ENCODE data around the gene TMEM237. TPM values are rescaled to one million over a fixed set of nuclear protein-coding genes. Genes with fewer than 3 reads are reported as not detected.
"Not testable (repeated sequence)": the region's sequence is repeated elsewhere in the genome, so short reads cannot be mapped to it uniquely, and the experiment has no call there.

The TMEM237 gene
- 10 to 100 TPM; 18.5 to 20.4 TPM for total RNA-seq

GRCh38 chr2:201643216-201643890 lies at the start of gene TMEM237:
TMEM237 (minus strand) TSS chr2:201643503; CDS start chr2:201643400, 103 bp downstream.
- DNase-seq, result peak; percentile 61
- peaks cover 7% of the 10 kb centered on the region for H3K4me1 Mint-ChIP-seq
- no peaks in the 10 kb centered on the region for H3K9me3 Mint-ChIP-seq
- no peaks in the 10 kb centered on the region for H3K27me3 Mint-ChIP-seq
- H3K4me3 Mint-ChIP-seq, result peak within 1 kb of the TSS; percentile 90
- H3K27ac Mint-ChIP-seq, result peak within 1 kb of the TSS; percentile 89
- H3K36me3 Mint-ChIP-seq, result no peaks in the 10 kb centered on the region

DNA sequence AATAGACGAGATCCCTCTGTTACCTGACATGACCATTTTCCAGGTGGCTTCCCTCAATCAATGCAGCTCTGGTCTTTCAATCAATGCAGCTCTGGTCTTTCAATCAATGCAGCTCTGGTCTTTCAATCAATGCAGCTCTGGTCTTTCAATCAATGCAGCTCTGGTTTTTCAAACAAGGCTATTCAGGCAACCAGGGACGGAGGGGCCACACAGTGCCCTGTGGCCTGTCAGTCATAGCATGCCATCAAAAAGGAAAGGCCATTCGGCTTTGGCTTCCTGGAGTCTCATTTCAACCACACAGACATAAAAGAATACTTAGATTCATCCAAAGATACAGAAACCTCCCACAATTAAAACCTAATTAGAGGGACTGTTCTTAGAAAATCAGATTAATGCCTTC lies 41.9 kb upstream of the TMEM237 start:
- Mint-ChIP-seq H3K36me3 (no peaks in the 10 kb centered on the region), H3K4me3 (no peak overlapping the region), H3K27me3 (peaks cover 4% of the 10 kb centered on the region), H3K9me3 (no peaks in the 10 kb centered on the region), H3K27ac (no peak overlapping the region), H3K4me1 (no peaks in the 10 kb centered on the region)
- no peak for DNase-seq

- no peak overlapping the region for H3K4me3 Mint-ChIP-seq
- peak; percentile 3 for DNase-seq
- H3K9me3 Mint-ChIP-seq, result no peaks in the 10 kb centered on the region
- no peaks in the 10 kb centered on the region for H3K4me1 Mint-ChIP-seq
- H3K27me3 Mint-ChIP-seq, result peaks cover 4% of the 10 kb centered on the region
- no peaks in the 10 kb centered on the region for H3K36me3 Mint-ChIP-seq
- no peak overlapping the region for H3K27ac Mint-ChIP-seq
Measured at GRCh38 chr2:201680743-201681142, 37.4 kb upstream of the TMEM237 start.

DNA sequence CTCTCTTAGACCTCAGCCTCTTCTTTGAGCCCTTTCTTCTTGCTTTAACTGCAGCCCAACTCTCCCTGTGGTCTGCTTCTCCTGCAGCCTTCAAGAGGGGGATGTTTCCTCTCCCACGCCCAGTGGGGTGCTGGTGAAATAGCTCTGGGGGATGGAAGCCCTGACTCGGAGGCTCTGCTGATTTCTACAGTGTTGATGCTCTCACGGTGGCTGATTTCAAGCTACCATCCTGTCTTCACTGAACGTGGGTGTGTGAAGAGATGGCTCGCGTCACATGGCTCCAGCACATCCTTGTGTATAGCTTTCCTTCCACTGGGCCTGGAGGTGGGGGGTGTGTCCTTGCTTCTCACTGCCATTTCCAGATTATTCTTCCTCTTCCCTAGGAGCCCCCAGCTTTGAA lies 35.1 kb upstream of the TMEM237 start:
- Mint-ChIP-seq H3K27me3 (peaks cover 4% of the 10 kb centered on the region), H3K9me3 (no peaks in the 10 kb centered on the region), H3K36me3 (no peaks in the 10 kb centered on the region), H3K4me1 (no peaks in the 10 kb centered on the region), H3K27ac (no peak overlapping the region), H3K4me3 (no peak overlapping the region)
- no peak for DNase-seq

DNA sequence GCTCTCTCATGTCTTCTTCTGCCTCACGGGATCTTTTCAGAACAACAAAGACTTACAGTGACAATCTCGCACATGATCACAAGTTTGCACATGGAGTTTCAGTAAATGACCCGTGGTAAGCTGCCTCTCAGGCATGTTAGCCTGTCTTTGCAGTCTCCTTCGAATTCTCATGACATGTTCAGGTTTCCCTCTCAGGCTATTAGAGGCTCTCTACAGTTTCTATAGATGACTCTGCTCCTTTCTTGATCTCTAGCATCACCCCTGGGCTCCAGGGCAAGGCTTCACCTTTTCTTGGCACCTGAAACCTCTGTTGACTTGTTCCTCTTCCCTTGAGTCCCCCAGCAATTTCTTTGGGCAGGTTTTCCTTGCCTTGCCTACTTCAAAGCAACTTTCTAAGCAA lies 32.2 kb upstream of the TMEM237 start:
- Mint-ChIP-seq H3K27me3 (no peaks in the 10 kb centered on the region), H3K27ac (no peak overlapping the region), H3K4me3 (no peak overlapping the region), H3K4me1 (no peaks in the 10 kb centered on the region), H3K36me3 (no peaks in the 10 kb centered on the region), H3K9me3 (no peaks in the 10 kb centered on the region)
- no peak for DNase-seq

GRCh38 chr2:201674794-201675193 lies 31.5 kb upstream of the TMEM237 start:
- Mint-ChIP-seq H3K27me3 (no peaks in the 10 kb centered on the region), H3K4me3 (no peak overlapping the region), H3K27ac (no peak overlapping the region), H3K36me3 (no peaks in the 10 kb centered on the region), H3K4me1 (no peaks in the 10 kb centered on the region), H3K9me3 (no peaks in the 10 kb centered on the region)
- DNase-seq, result no peak

DNA sequence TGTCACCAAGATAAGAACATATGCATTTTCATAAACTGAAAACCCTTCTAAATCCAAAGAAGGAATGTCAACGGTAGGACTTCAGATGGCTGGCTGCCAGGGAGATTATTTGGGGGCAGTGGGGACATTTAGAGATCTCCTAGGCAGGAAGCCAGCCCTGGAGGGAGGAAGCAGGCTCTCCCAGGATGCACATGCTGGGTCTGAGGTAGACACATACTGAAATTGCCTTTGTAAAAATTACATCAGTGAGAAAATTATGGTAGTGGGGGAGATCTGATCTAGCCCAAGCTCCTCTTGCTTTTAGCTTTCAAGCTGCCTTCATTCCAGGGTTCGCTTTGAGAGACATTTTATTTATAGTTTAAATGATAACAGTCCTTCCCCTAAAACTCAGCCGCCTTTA lies 31.0 kb upstream of the TMEM237 start:
- Mint-ChIP-seq H3K36me3 (no peaks in the 10 kb centered on the region), H3K4me1 (no peaks in the 10 kb centered on the region), H3K27me3 (no peaks in the 10 kb centered on the region), H3K4me3 (no peak overlapping the region), H3K27ac (no peak overlapping the region), H3K9me3 (no peaks in the 10 kb centered on the region)
- no peak for DNase-seq

- Mint-ChIP-seq H3K9me3 (no peaks in the 10 kb centered on the region), H3K36me3 (no peaks in the 10 kb centered on the region), H3K27me3 (no peaks in the 10 kb centered on the region), H3K27ac (no peak overlapping the region), H3K4me3 (no peak overlapping the region), H3K4me1 (no peaks in the 10 kb centered on the region)
- no peak for DNase-seq
Measured at GRCh38 chr2:201673546-201673945, 30.2 kb upstream of the TMEM237 start.

GRCh38 chr2:201671205-201671604 lies 27.9 kb upstream of the TMEM237 start:
- not testable (repeated sequence) for DNase-seq, H3K36me3 Mint-ChIP-seq, H3K27ac Mint-ChIP-seq, H3K4me3 Mint-ChIP-seq, H3K4me1 Mint-ChIP-seq, H3K9me3 Mint-ChIP-seq, H3K27me3 Mint-ChIP-seq

DNA sequence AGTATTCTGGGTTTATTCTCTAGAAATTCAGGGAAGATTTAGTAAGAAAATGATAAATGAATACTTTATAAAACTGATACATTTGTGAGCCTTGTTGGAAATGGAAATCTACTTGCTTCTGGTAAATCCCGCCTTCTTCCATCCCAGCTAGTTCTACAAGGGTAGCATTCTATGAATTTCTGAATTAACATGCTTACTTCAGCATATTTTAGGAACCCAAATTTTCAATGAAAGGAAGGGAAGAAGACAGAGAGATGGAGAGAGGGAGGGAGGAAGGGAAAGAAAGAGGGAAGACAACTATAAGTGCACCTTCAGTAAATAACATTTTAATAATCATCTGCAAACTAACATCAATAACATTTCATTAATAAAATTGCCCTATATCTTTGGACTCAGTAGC lies 26.6 kb upstream of the TMEM237 start:
- Mint-ChIP-seq H3K4me1 (no peaks in the 10 kb centered on the region), H3K36me3 (no peaks in the 10 kb centered on the region), H3K27ac (no peak overlapping the region), H3K4me3 (no peak overlapping the region), H3K27me3 (no peaks in the 10 kb centered on the region), H3K9me3 (no peaks in the 10 kb centered on the region)
- DNase-seq, result no peak

GRCh38 chr2:201668402-201668910 lies 25.2 kb upstream of the TMEM237 start:
- no peak for DNase-seq
- Mint-ChIP-seq H3K4me3 (no peak overlapping the region), H3K27ac (no peak overlapping the region), H3K36me3 (no peaks in the 10 kb centered on the region), H3K4me1 (no peaks in the 10 kb centered on the region), H3K9me3 (no peaks in the 10 kb centered on the region), H3K27me3 (no peaks in the 10 kb centered on the region)

GRCh38 chr2:201664334-201664733 lies 21.0 kb upstream of the TMEM237 start:
- no peak for DNase-seq
- H3K27me3 Mint-ChIP-seq, result no peaks in the 10 kb centered on the region
- no peaks in the 10 kb centered on the region for H3K4me1 Mint-ChIP-seq
- H3K9me3 Mint-ChIP-seq, result no peaks in the 10 kb centered on the region
- H3K4me3 Mint-ChIP-seq, result no peak overlapping the region
- no peak overlapping the region for H3K27ac Mint-ChIP-seq
- H3K36me3 Mint-ChIP-seq, result no peaks in the 10 kb centered on the region

DNA sequence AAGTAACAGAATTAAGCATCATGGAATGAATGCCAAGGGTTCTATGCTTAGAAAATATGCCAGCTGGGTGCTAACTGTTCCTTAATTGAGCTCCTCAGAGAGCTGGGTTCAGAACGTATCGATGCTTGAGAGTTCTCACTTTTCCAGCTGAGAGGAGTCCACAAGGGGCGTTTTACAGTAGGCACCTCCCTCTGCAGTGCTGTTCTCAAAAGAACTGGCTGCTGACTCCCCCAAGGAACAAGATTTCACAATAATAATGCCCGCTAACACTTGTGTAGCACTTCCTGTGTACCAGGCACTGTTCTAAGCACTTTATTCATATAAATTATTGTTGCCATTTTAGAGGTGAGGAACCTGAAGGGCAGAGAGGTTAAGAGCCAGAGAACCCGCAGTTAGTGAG lies 18.1 kb upstream of the TMEM237 start:
- Mint-ChIP-seq H3K27ac (no peak overlapping the region), H3K4me3 (no peak overlapping the region), H3K27me3 (no peaks in the 10 kb centered on the region), H3K4me1 (no peaks in the 10 kb centered on the region), H3K9me3 (no peaks in the 10 kb centered on the region), H3K36me3 (no peaks in the 10 kb centered on the region)
- DNase-seq, result no peak

DNA sequence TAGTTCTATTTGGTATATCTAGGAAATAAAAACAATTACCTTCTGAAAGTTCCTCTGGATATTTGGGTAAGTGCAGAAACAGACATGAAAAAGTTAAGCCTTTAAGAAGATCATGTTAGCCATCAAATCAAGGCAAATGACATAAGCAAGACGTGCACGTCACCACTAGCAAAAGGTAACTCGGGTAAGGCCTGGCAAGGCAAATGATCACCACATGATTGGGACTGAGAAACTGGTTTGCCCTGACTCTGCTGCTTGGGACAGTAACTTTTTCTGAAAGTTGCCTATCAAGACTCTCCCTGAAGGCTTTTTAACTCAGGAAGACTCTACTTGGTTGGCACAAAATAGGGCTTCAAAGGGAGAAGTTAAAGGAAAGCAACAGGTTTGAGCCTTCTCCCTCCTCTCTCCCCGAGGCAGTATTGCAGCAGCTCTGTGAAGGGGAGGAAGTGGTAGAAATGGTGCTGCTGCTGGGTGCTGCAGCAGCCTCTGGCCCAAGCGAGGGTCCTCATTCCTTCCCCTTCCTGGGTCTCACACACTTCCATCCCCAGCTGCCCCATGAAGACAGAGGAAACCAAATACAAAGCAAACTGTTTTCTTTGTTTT lies 17.1 kb upstream of the TMEM237 start:
- Mint-ChIP-seq H3K4me1 (no peaks in the 10 kb centered on the region), H3K9me3 (no peaks in the 10 kb centered on the region), H3K27ac (no peak overlapping the region), H3K36me3 (no peaks in the 10 kb centered on the region), H3K27me3 (no peaks in the 10 kb centered on the region), H3K4me3 (no peak overlapping the region)
- DNase-seq, result no peak

- peaks cover 10% of the 10 kb centered on the region for H3K27me3 Mint-ChIP-seq
- H3K4me3 Mint-ChIP-seq, result no peak overlapping the region
- no peak overlapping the region for H3K27ac Mint-ChIP-seq
- peaks cover 6% of the 10 kb centered on the region for H3K4me1 Mint-ChIP-seq
- no peaks in the 10 kb centered on the region for H3K36me3 Mint-ChIP-seq
- H3K9me3 Mint-ChIP-seq, result no peaks in the 10 kb centered on the region
- no peak for DNase-seq
Measured at GRCh38 chr2:201656740-201657139, 13.4 kb upstream of the TMEM237 start.

DNA sequence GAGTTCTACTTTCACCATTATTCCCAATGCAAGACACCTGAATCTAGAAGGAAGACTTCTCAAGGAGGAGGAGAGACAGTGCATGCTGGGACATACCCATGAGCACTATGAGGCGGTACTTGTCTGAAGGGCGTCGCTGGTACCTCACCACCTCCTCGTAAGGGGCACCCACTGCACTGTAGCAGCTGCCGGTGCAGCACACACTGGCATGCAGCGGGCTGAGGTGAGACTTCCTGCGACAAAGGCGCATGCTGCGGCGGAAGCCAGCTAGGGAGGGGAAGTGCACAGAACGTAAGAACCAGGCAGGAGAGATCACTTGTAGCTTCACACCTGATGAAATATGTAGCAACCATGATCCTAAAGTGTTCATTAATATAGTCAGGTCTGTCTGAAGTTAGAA lies 12.8 kb upstream of the TMEM237 start:
- H3K4me1 Mint-ChIP-seq, result peaks cover 6% of the 10 kb centered on the region
- no peaks in the 10 kb centered on the region for H3K9me3 Mint-ChIP-seq
- no peaks in the 10 kb centered on the region for H3K36me3 Mint-ChIP-seq
- no peak overlapping the region for H3K27ac Mint-ChIP-seq
- H3K4me3 Mint-ChIP-seq, result no peak overlapping the region
- DNase-seq, result no peak
- peaks cover 12% of the 10 kb centered on the region for H3K27me3 Mint-ChIP-seq
